ENCODE measurements around the gene CXCR4.

GRCh38 chr2:136081582-136082210, 36.3 kb downstream of the CXCR4 start:
- no peak for TF ChIP-seq CTCF (IDR thresholded peaks at IDR 0.05; ENCODE audit: low read depth, low read length, poor library complexity, severe bottlenecking)
- no peak for TF ChIP-seq EZH2phosphoT487 (IDR thresholded peaks at IDR 0.05; ENCODE audit: borderline replicate concordance, low read length)

Data from DOHH2 (cell line).